ENCODE data around the gene USP24.
"Not testable (repeated sequence)": the region's sequence is repeated elsewhere in the genome, so short reads cannot be mapped to it uniquely, and the experiment has no call there.

DNA sequence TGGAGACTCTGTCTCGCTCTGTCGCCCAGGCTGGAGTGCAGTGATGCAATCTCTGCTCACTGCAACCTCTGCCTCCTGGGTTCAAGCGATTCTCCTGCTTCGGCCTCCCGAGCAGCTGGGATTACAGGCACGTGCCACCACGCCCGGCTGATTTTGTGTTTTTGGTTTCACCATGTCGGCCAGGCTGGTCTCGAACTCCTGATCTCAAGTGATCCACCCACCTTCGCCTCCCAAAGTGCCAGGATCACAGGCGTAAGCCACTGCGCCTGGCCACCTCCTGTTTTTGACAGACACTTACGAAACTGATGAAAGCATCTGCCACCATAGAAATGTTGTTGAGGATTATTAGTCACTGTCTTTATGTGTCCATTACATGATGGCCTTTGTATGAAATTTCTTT, 106.2 kb downstream of the USP24 start:
- TF ChIP-seq, protein P1, sequence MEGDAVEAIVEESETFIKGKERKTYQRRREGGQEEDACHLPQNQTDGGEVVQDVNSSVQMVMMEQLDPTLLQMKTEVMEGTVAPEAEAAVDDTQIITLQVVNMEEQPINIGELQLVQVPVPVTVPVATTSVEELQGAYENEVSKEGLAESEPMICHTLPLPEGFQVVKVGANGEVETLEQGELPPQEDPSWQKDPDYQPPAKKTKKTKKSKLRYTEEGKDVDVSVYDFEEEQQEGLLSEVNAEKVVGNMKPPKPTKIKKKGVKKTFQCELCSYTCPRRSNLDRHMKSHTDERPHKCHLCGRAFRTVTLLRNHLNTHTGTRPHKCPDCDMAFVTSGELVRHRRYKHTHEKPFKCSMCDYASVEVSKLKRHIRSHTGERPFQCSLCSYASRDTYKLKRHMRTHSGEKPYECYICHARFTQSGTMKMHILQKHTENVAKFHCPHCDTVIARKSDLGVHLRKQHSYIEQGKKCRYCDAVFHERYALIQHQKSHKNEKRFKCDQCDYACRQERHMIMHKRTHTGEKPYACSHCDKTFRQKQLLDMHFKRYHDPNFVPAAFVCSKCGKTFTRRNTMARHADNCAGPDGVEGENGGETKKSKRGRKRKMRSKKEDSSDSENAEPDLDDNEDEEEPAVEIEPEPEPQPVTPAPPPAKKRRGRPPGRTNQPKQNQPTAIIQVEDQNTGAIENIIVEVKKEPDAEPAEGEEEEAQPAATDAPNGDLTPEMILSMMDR (IDR thresholded peaks at IDR 0.05) = not testable (repeated sequence)
- not testable (repeated sequence) for TF ChIP-seq EZH2 (IDR thresholded peaks at IDR 0.05; ENCODE audit: borderline replicate concordance, insufficient read depth, low read depth, low read length, poor library complexity, severe bottlenecking)

All from B cell (primary cell).